GM12872 (cell line): ENCODE data around the gene GRM7.

ENCODE experiments used
- CTCF ChIP-seq: IDR thresholded peaks from 3 replicates; pipeline ENCODE4 v1.5.1; 2011; ENCODE audit warnings: low read depth, mild to moderate bottlenecking, low read length, moderate library complexity; ENCODE audit not compliant: insufficient read depth

The GRM7 gene

DNA sequence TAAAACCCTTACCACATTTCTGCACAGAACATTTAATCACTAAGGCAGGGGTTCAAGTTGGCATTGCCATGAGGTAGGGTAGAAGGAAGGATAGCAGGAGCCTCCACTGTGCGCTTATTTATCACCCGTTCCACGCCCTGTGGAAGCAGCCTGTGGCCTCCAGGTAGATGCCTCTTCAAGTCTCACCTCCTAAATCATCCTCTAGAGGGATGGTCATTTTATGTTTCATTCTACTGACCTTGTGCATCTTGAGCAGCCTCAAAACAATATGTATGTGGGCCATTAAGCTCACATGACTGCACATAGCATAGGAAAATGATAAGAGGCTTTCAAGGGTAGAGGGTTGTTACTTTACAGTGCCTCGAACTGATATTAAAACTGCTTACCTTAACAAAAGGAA, 546.2 kb downstream of the GRM7 start:
- no peak for TF ChIP-seq CTCF

DNA sequence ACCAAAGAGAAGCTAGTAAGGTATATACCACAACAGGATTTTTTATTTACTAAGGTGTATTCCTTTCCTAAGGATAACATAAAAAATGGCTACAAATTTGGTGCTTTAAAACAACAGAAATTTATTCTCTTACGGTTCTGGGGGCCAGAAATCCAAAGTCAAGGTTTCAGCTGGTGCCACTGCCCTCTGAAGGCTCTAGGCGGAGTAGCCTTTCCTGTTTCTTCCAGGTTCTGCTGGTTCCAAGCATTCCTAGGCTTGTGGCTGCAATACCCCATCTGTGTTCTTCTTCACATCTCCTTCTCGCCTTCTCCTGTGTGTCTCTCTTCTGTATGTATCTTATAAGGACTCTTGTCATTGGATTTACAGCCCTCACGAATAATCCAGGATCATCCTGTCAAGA, 549.9 kb downstream of the GRM7 start:
- no peak for TF ChIP-seq CTCF

- TF ChIP-seq CTCF, result no peak
Measured at GRCh38 chr3:7421065-7421464, 560.1 kb downstream of the GRM7 start.

GRCh38 chr3:7423036-7423435, 562.1 kb downstream of the GRM7 start:
- TF ChIP-seq CTCF, result no peak

GRCh38 chr3:7423995-7424394, 563.1 kb downstream of the GRM7 start:
- TF ChIP-seq CTCF, result no peak

DNA sequence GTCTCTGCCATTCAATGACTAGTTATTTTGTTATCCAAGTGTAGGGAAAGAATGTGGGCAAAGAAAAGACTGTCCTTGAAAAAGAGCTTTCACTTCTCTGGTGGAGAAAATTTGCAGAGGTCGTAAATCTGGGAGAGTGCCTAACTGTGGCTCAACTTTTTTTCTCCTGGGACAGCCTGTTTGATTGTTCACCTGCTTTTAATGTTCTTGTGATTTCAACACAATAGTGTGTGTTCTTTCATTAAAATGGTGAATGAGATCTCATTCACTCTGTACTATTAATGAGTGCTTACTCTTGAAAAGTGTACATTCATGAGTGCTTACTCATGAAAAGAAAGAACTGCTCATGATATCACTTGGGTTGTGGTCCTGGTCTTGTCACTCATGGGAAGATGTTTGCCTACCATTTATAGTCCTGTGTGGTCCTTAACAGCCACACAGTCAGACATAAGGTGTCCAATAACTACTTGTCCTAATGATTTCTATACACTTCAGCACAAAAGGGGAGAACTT, 567.3 kb downstream of the GRM7 start:
- no peak for TF ChIP-seq CTCF

GRCh38 chr3:7432610-7433009, 571.7 kb downstream of the GRM7 start:
- no peak for TF ChIP-seq CTCF

GRCh38 chr3:7433073-7433472, 572.2 kb downstream of the GRM7 start:
- TF ChIP-seq CTCF, result no peak
